NCI-H187 treated with DMSO at 0.1 percent for 48 hours (cell line): ENCODE results near the gene NUMBL.
A peak's percentile ranks its signal among the peaks of the same experiment; 100 is the strongest.
"Not testable (repeated sequence)": the region's sequence is repeated elsewhere in the genome, so short reads cannot be mapped to it uniquely, and the experiment has no call there.

Experiments used
- DNase-seq: peaks from one replicate; lab custom pipeline; 2025; lab: John Stamatoyannopoulos, UW

Gene NUMBL

DNA sequence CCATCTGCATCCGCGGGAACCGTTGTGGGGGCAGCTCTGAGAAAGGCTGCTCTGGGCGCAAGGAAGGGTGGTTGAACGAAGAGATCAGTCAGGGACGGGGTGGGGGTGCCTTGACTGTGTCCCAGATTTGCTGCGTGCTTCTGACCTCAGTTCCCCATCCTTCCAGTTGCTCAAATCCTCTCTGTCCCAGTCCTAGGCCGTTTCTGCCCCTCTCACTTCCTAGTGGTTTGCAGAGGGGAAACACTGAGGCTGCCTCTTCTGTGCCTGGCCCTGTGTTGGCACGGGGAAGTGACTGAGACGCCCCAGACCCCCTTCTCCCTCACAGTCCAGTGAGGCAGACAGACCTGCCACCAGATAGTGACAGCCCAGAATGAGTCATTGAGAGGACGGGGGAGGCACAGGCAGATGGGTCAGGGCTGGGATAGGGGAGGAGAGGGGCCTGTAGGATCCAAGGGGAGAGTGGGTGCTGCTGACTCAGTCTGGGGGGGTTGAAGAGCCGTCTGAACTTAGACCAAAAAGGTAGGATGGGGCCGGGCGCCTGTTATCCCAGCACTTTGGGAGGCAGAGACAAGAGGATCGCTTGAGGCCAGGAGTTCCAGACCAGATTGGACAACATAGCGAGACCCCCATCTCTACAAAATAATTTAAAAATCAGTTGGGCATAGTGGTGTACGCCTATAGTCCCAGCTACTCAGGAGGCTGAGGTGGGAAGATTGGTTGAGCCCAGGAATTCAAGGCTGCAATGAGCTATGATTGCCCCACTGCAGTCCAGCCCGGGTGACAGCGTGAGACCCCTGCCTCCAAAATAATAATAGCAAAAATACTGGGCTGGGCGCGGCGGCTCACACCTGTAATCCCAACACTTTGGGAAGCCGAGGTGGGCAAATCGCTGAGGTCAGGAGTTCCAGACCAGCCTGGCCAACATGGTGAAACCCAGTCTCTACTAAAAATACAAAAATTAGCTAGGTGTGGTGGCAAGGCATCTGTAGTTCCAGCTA is 26.5 kb downstream of the NUMBL start:
- DNase-seq: no peak

GRCh38 chr19:40662925-40663694 is 27.3 kb downstream of the NUMBL start:
- peak; percentile 36 for DNase-seq

- DNase-seq: no peak
Observed at GRCh38 chr19:40661616-40662015, 28.8 kb downstream of the NUMBL start.

DNA sequence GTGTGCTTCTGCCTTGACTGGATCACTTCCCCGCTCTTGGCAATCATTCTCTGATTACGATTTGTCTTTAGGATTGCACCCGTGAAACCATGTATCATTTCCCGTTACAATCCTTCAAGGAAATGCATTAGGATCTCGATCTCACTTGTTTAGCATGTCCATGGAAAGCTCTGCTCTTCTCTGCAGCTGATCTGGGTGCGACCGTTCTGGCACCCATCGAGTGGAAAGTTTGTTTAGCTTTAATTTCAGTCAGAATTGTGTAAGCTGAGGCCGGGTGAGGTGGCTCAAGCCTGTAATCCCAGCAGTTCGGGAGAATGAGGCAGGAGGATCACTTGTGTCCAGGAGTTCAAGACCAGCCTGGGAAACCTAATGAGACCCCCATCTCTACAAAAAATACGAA is 30.9 kb downstream of the NUMBL start:
- DNase-seq: no peak

DNA sequence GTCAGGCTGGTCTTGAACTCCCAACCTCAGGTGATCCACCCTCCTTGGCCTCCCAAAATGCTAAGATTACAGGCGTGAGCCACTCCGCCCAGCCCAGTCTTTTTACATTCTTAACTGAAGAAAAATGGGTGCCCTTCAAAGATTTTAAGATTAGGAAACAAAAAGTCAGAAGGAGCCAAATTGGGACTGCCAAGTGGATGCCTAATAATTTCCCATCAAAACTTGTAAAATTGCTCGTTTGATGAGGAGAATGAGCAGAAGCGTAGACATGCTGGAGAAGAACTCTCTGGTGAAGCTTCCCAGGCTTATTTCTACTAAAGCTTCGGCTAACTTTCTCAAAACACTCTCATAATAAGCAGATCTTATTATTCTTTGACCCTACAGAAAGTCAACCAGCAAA is 31.3 kb downstream of the NUMBL start:
- no peak for DNase-seq

GRCh38 chr19:40658031-40658430 is 32.4 kb downstream of the NUMBL start:
- DNase-seq: no peak

DNA sequence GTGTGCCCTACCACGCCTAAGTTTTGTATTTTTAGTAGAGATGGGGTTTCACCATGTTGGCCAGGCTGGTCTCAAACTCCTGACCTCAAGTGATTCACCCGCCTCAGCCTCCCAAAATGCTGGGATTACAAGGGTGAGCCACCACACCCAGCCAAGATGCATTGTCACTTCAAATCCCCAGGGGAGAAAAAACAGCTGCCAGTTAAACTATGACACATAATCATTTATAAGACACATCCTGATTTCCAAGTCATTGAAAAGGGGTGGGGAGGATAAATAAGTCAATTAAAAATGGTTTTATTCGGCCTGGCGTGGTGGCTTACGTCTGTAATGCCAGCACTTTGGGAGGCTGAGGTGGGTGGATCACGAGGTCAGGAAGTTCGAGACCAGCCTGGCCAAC is 34.8 kb downstream of the NUMBL start:
- not testable (repeated sequence) for DNase-seq

GRCh38 chr19:40652303-40652702 is 38.1 kb downstream of the NUMBL start:
- not testable (repeated sequence) for DNase-seq

- DNase-seq: no peak
Observed at GRCh38 chr19:40650749-40651305, 39.6 kb downstream of the NUMBL start.

- DNase-seq: not testable (repeated sequence)
Observed at GRCh38 chr19:40649903-40650675, 40.4 kb downstream of the NUMBL start.

GRCh38 chr19:40646743-40647254 is 43.7 kb downstream of the NUMBL start:
- no peak for DNase-seq

DNA sequence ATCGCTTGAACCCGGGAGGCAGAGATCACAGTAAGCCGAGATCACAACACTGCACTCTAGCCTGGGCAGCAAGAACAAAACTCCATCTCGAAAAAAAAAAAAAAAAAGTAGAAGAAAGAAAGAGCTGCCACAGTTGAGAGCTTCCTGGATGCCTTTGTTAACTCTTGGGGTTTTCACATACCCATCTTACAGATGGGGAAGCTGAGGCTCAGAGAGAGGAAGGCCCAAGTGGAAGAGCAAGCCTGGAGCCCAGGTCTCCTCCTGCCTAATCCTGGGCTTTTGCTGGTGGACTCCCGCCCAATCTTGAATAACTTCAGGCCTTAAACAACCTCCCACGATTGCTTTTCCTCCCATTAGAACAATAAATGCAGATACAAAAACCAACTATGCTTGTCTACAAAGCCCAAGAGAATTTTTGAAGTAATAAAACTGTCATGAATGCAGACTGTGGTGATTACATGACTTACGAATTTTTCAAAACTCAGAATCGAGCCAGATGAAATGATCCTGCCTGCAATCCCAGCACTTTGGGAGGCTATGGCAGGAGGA is 47.6 kb downstream of the NUMBL start:
- no peak for DNase-seq

DNA sequence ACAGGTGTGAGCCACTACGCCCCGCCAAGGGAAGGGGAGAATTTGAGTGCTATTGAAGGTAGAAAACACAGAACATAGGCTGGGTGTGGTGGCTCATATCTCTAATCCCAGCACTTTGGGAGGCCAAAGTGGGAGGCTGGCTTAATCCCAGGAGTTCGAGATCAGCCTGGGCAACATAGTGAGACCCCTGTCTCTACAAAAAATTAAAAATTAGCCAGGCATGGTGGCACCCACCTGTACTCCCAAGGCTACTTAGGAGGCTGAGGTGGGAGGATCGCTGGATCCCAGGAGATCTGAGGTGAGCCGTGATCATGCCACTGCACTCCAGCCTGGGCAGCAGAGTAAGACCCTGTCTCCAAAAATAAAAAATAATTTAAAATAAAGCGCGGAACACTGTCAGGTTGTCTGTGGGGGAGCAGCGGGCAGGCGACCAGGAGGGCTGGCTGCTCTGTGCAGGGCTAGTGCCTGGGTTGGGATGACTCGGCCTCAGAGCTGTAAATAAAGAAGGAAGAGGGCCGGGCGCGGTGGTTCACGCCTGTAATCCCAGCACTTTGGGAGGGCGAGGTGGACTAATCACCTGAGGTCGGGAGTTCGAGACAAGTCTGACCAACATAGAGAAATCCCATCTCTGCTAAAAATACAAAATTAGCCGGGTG is 48.3 kb downstream of the NUMBL start:
- no peak for DNase-seq

DNA sequence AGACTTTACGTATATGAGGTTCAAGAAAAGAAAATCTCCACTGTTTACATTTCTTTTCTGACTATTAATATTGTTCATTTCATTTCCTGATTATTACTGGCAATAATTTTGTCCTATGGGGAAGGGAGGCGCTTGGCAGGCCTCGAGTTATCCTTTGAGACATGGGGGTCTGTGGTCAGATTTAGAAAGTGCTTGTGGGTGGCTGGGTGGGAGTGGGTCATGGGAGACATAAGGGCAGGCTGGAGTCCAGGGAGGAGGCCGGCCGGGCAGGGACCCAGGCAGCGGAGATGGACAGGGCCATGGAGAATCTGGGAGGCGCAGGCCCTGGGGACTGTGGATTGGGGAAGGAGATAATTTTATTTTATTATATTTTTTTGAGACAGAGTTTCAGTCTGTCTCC is 49.2 kb downstream of the NUMBL start:
- no peak for DNase-seq

DNA sequence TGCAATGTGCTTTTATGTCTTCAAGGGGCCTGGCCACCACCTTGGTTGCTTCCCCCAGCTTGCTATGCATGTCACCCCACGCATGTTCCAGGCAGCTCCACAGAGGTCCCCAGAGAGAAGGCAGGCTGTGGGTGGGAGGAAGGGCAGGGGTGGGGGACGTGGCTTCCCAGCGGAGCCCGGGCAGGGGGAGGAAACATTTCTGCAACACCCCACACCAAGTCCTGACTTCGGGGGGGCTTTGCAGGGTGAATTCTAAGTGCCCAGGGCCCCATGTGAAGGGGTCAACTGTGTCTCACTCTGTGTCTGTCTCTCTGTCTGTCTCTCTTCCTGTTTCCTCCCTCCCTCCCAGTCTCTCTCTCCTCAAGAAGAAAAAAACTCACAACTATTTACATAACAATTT is 49.7 kb downstream of the NUMBL start:
- no peak for DNase-seq

GRCh38 chr19:40639638-40639982 is 50.8 kb downstream of the NUMBL start:
- no peak for DNase-seq

GRCh38 chr19:40638327-40638726 is 52.1 kb downstream of the NUMBL start:
- DNase-seq: no peak

DNA sequence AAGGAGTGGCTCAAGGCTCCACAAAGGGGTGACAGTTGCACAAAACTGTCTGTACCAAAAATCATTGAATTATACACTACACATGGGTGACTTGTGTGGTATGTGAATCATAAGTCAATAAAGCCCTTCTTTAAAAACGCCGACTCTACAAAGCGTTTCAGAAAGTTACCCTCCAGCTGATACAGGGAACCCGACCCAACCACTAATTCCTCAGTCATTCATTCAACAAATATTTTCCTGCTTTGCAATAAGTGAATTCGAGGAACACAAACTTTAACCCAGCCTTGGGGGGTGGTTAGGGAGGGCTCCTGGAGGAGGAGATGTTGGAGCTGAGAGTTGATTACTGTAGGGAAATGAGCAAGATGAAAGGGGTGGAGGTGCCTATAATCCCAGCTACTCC is 57.2 kb downstream of the NUMBL start:
- DNase-seq: no peak

GRCh38 chr19:40632311-40633036 is 58.0 kb downstream of the NUMBL start:
- DNase-seq: no peak

GRCh38 chr19:40630571-40631160 is 59.8 kb downstream of the NUMBL start:
- DNase-seq: no peak
